HG03460 (cell line): Measurements from ENCODE around the gene CPVL.

Source experiments
- ATAC-seq: cut with Tn5 transposase; IDR thresholded peaks from one replicate; pipeline ENCODE4 v1.9.1; 2021; ENCODE audit not compliant: unreplicated experiment

CPVL gene

GRCh38 chr7:29146057-29146706, at the start of gene CPVL:
CPVL (minus strand) TSS chr7:29146537; CDS start chr7:29121061, 25,476 bp downstream.
- no peak for ATAC-seq

GRCh38 chr7:29194594-29195427, 48.5 kb upstream of the CPVL start, which contains the start of gene CHN2:
CHN2 (plus strand) TSS chr7:29194775.
- ATAC-seq = no peak

GRCh38 chr7:29194206-29194593, 47.9 kb upstream of the CPVL start:
- no peak for ATAC-seq

- ATAC-seq = no peak
These were observed 47.2 kb upstream of the CPVL start for GRCh38 chr7:29193316-29194205.

GRCh38 chr7:29192811-29193210, 46.5 kb upstream of the CPVL start:
- ATAC-seq = no peak

GRCh38 chr7:29192323-29192722, 46.0 kb upstream of the CPVL start:
- ATAC-seq = no peak

GRCh38 chr7:29190349-29191045, 44.2 kb upstream of the CPVL start:
- no peak for ATAC-seq

- no peak for ATAC-seq
These were observed 43.4 kb upstream of the CPVL start for GRCh38 chr7:29189743-29190201.

GRCh38 chr7:29185613-29186012, 39.3 kb upstream of the CPVL start:
- ATAC-seq = no peak

- no peak for ATAC-seq
These were observed 38.3 kb upstream of the CPVL start for GRCh38 chr7:29184599-29184998.

GRCh38 chr7:29179115-29179514, 32.8 kb upstream of the CPVL start:
- no peak for ATAC-seq

GRCh38 chr7:29177963-29178600, 31.7 kb upstream of the CPVL start:
- no peak for ATAC-seq

GRCh38 chr7:29173458-29173857, 27.1 kb upstream of the CPVL start:
- ATAC-seq = no peak

- no peak for ATAC-seq
These were observed 24.4 kb upstream of the CPVL start for GRCh38 chr7:29170781-29171180.

- ATAC-seq = no peak
These were observed 21.4 kb upstream of the CPVL start for GRCh38 chr7:29167721-29168120.

- ATAC-seq = no peak
These were observed 17.5 kb upstream of the CPVL start for GRCh38 chr7:29163854-29164253.

GRCh38 chr7:29162577-29162976, 16.2 kb upstream of the CPVL start:
- no peak for ATAC-seq

- ATAC-seq = no peak
These were observed 14.9 kb upstream of the CPVL start for GRCh38 chr7:29161231-29161630.

GRCh38 chr7:29160080-29160479, 13.7 kb upstream of the CPVL start:
- ATAC-seq = no peak

GRCh38 chr7:29158795-29159423, 12.6 kb upstream of the CPVL start:
- ATAC-seq = no peak
